ENCODE results near the gene TMEM212.

The TMEM212 gene

GRCh38 chr3:171830518-171830875 lies 12.7 kb upstream of the TMEM212 start:
- DNase-seq (ENCODE audit: low read depth, low spot score) = no peak
- no peak overlapping the region for H3K4me3 ChIP-seq (ENCODE audit: low read length)

GRCh38 chr3:171831936-171832335 lies 11.2 kb upstream of the TMEM212 start:
- DNase-seq (ENCODE audit: low read depth, low spot score) = no peak
- H3K4me3 ChIP-seq (ENCODE audit: low read length) = no peak overlapping the region

GRCh38 chr3:171832989-171833388 lies 10.2 kb upstream of the TMEM212 start:
- no peak for DNase-seq (ENCODE audit: low read depth, low spot score)
- no peak overlapping the region for H3K4me3 ChIP-seq (ENCODE audit: low read length)

DNA sequence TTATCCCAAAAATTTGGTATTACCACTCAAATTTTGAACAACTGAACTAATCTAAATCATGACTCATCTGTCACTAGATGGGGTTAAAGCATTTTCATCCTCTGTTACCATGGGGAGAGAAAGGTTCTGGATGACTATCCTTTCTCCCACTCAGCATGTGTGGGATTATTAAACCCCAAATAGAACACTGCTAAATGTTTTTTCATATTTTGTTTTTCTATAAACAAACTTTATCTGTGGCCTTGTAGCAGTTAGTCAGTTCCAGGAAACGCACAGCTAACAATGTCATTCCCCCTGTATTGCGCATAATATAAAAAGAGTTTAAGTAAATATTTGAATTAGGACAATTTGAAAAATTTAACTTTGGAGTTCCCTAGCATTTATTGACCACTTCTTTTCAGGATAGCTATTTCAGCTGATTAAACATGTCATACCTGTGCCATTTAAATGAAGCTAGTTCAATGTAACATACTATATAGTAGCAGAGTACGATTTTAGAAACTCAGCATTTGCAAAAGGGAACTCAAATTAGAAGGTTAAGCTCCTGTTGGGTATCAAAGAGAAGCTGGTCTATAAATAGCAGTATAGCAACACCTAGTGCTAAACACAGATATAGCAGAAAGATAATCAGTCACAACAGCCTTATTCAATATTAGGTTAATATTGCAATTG lies 9.2 kb upstream of the TMEM212 start:
- no peak overlapping the region for H3K4me3 ChIP-seq (ENCODE audit: low read length)
- no peak for DNase-seq (ENCODE audit: low read depth, low spot score)

- no peak overlapping the region for H3K4me3 ChIP-seq (ENCODE audit: low read length)
- DNase-seq (ENCODE audit: low read depth, low spot score) = no peak
These were observed 8.7 kb upstream of the TMEM212 start for GRCh38 chr3:171834461-171834801.

GRCh38 chr3:171835116-171835515 lies 8.0 kb upstream of the TMEM212 start:
- DNase-seq (ENCODE audit: low read depth, low spot score) = no peak
- no peak overlapping the region for H3K4me3 ChIP-seq (ENCODE audit: low read length)

GRCh38 chr3:171835613-171836012 lies 7.5 kb upstream of the TMEM212 start:
- no peak for DNase-seq (ENCODE audit: low read depth, low spot score)
- H3K4me3 ChIP-seq (ENCODE audit: low read length) = no peak overlapping the region

DNA sequence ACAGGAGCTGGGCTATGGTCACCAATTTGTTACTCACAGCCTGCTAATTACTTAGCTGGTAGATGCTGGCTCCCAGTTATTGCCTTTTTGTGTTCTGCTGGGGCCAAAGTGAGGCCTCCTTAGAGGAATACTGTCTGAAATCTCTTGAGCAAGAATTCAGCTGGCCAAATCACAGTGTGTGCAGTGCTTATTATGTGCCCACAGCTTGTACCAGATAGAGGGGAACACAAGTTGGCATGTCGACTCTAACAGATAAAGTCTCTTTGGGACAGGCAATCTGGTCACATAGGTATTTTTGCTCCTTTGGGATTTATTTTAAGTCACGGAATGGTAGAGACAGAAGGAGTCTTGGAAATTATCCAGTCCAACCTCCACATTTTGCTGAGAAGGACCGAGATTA lies 6.3 kb upstream of the TMEM212 start:
- no peak overlapping the region for H3K4me3 ChIP-seq (ENCODE audit: low read length)
- no peak for DNase-seq (ENCODE audit: low read depth, low spot score)

DNA sequence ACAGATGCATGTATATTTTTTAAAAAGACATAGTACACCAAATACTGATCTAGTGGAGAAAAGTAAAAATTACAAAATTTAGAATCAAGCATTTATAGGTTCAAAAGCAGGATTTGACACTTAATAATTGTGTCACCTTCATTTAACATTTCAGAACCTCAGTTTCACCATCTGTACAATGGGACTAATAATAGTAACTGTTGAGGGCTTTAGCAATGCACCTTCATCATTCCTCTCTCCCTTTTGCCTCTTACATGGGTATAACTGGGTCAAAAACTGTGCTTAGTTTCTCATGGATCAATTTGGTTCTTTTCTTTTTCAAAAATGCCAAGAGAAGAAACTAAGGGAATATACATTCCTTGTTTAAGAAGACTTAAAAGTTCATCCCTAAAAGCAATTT lies 5.5 kb upstream of the TMEM212 start:
- DNase-seq (ENCODE audit: low read depth, low spot score) = no peak
- no peak overlapping the region for H3K4me3 ChIP-seq (ENCODE audit: low read length)

- DNase-seq (ENCODE audit: low read depth, low spot score) = no peak
- no peak overlapping the region for H3K4me3 ChIP-seq (ENCODE audit: low read length)
These were observed 4.9 kb upstream of the TMEM212 start for GRCh38 chr3:171838218-171838720.

GRCh38 chr3:171839270-171839669 lies 3.9 kb upstream of the TMEM212 start:
- no peak for DNase-seq (ENCODE audit: low read depth, low spot score)
- H3K4me3 ChIP-seq (ENCODE audit: low read length) = no peak overlapping the region

- no peak for DNase-seq (ENCODE audit: low read depth, low spot score)
- no peak overlapping the region for H3K4me3 ChIP-seq (ENCODE audit: low read length)
These were observed 2.7 kb upstream of the TMEM212 start for GRCh38 chr3:171840445-171840810.

- H3K4me3 ChIP-seq (ENCODE audit: low read length) = no peak overlapping the region
- no peak for DNase-seq (ENCODE audit: low read depth, low spot score)
These were observed 2.1 kb upstream of the TMEM212 start for GRCh38 chr3:171840811-171841619.

GRCh38 chr3:171841620-171842000 lies 1.5 kb upstream of the TMEM212 start:
- DNase-seq (ENCODE audit: low read depth, low spot score) = no peak
- no peak overlapping the region for H3K4me3 ChIP-seq (ENCODE audit: low read length)

GRCh38 chr3:171844873-171845272 lies 1.7 kb downstream of the TMEM212 start:
- DNase-seq (ENCODE audit: low read depth, low spot score) = no peak
- no peak overlapping the region for H3K4me3 ChIP-seq (ENCODE audit: low read length)

DNA sequence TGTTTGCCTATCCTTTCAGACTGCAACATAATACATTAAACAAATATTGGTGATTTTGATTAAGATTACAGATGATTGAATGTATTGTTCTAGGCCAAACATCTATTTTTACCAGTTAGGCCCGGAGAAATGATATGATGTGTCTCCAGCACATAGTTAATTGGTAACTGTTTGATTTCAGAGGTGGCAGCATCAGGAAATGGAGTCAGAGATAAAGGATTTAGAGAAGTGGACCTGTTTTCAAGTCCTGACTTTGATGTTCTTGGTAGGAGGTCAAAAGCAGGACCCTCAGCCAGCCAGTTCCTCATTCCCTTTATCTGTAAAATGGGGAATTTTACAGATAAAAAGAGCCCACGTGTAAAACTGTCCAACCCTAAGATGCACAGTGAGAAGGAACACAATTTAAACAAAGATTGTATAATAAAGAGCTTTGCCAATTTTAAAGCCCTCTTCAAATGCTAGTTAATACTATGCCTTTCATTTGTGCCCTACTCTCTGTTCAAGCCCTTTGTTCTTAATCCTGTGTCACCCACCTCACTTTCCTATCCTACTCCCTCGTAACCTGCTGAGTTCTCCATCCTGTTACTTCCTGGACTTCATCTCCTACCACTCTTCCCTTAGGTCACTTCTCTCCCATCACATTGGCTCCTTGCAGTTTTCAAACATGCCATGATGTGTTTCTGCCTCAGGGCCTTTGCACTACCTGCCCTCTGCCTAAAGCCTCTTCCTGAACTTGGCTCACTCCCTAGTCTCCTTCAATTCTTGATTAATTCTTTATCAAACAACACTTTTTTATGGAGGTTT lies 2.5 kb downstream of the TMEM212 start:
- H3K4me3 ChIP-seq (ENCODE audit: low read length) = no peak overlapping the region
- no peak for DNase-seq (ENCODE audit: low read depth, low spot score)

DNA sequence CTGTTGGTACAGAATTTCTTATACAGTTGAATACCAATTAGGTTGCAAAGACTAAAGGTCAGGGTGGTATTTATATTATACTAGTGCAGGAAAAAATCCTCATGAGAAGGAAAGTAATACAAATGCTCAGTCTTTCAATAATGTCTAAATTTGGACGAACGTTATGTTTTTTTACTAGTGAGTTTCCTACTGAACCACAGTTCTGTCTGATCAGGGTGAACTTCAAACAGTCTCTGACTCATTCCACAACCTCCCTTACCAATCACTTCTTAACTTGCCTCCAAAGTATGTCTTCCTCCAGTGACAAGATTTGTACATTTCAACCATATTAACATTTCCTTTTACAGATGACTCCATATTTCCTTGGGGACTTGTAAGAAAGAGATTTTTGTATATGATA lies 3.4 kb downstream of the TMEM212 start:
- H3K4me3 ChIP-seq (ENCODE audit: low read length) = no peak overlapping the region
- no peak for DNase-seq (ENCODE audit: low read depth, low spot score)

- no peak for DNase-seq (ENCODE audit: low read depth, low spot score)
- H3K4me3 ChIP-seq (ENCODE audit: low read length) = no peak overlapping the region
These were observed 4.0 kb downstream of the TMEM212 start for GRCh38 chr3:171847133-171847532.

GRCh38 chr3:171847595-171848259 lies 4.6 kb downstream of the TMEM212 start:
- H3K4me3 ChIP-seq (ENCODE audit: low read length) = no peak overlapping the region

More at GRCh38 chr3:171847595-171848259, 4.6 kb downstream of the TMEM212 start:
- no peak for DNase-seq (ENCODE audit: low read depth, low spot score)
